ENCODE results near the gene AP1S3.

Gene AP1S3

GRCh38 chr2:223829128-223829527, 8.3 kb downstream of the AP1S3 start:
- Histone ChIP-seq H3K4me2 (ENCODE audit: low read depth, low read length) (no peak overlapping the region), H3F3A (ENCODE audit: insufficient read depth, low read length) (no peaks in the 10 kb centered on the region), H3K79me2 (ENCODE audit: low read length) (peaks cover 88% of the 10 kb centered on the region), H3K9me3 (replicated peaks; ENCODE audit: insufficient read depth, low read length) (no peaks in the 10 kb centered on the region), H3K27ac (ENCODE audit: low read length) (no peak overlapping the region), H3K9ac (ENCODE audit: low read length) (no peak overlapping the region), H2AFZ (ENCODE audit: low read length) (no peak overlapping the region), H3K4me3 (ENCODE audit: low read length) (no peak overlapping the region), H3K27me3 (replicated peaks; ENCODE audit: insufficient read depth, low read length) (no peaks in the 10 kb centered on the region), H3K36me3 (replicated peaks; ENCODE audit: insufficient read depth, low read length) (no peaks in the 10 kb centered on the region), H3K4me1 (ENCODE audit: low read length) (0 out of 2 replicates have a peak, but pooled peaks cover 4% of the 10 kb centered on the region), H3K9me2 (replicated peaks; ENCODE audit: insufficient read depth, low read length) (no peaks in the 10 kb centered on the region), H4K20me1 (ENCODE audit: insufficient read depth, low read length) (no peaks in the 10 kb centered on the region; the same call in 1 of the 2 replicates)
- no peak for DNase-seq
- TF ChIP-seq CTCF (IDR thresholded peaks at IDR 0.05; ENCODE audit: low read length) (no peak), EZH2 (optimal IDR thresholded peaks at IDR 0.05; ENCODE audit: low read depth, low read length) (no peak), EZH2phosphoT487 (IDR thresholded peaks at IDR 0.05; ENCODE audit: low read length) (no peak)

- Histone ChIP-seq H3K4me1 (ENCODE audit: low read length) (0 out of 2 replicates have a peak, but pooled peaks cover 4% of the 10 kb centered on the region), H3K9ac (ENCODE audit: low read length) (no peak overlapping the region), H3K9me3 (replicated peaks; ENCODE audit: insufficient read depth, low read length) (no peaks in the 10 kb centered on the region), H3K9me2 (replicated peaks; ENCODE audit: insufficient read depth, low read length) (no peaks in the 10 kb centered on the region), H3K4me2 (ENCODE audit: low read depth, low read length) (no peak overlapping the region), H3K4me3 (ENCODE audit: low read length) (no peak overlapping the region), H4K20me1 (ENCODE audit: insufficient read depth, low read length) (no peaks in the 10 kb centered on the region), H3K27me3 (replicated peaks; ENCODE audit: insufficient read depth, low read length) (no peaks in the 10 kb centered on the region), H3K27ac (ENCODE audit: low read length) (no peak overlapping the region), H3F3A (ENCODE audit: insufficient read depth, low read length) (no peaks in the 10 kb centered on the region), H3K79me2 (ENCODE audit: low read length) (peaks cover 89% of the 10 kb centered on the region), H2AFZ (ENCODE audit: low read length) (no peak overlapping the region), H3K36me3 (replicated peaks; ENCODE audit: insufficient read depth, low read length) (no peaks in the 10 kb centered on the region)
- TF ChIP-seq EZH2 (optimal IDR thresholded peaks at IDR 0.05; ENCODE audit: low read depth, low read length) = no peak
- TF ChIP-seq EZH2phosphoT487 (IDR thresholded peaks at IDR 0.05; ENCODE audit: low read length) = no peak
- TF ChIP-seq CTCF (IDR thresholded peaks at IDR 0.05; ENCODE audit: low read length) = no peak
- DNase-seq = no peak
Measured at GRCh38 chr2:223828314-223828713, 9.1 kb downstream of the AP1S3 start.

GRCh38 chr2:223826995-223827394, 10.4 kb downstream of the AP1S3 start:
- no peak for TF ChIP-seq CTCF (IDR thresholded peaks at IDR 0.05; ENCODE audit: low read length)
- TF ChIP-seq EZH2 (optimal IDR thresholded peaks at IDR 0.05; ENCODE audit: low read depth, low read length) = no peak
- TF ChIP-seq EZH2phosphoT487 (IDR thresholded peaks at IDR 0.05; ENCODE audit: low read length) = no peak
- Histone ChIP-seq H3K27ac (ENCODE audit: low read length) (no peak overlapping the region), H2AFZ (ENCODE audit: low read length) (no peak overlapping the region), H3K4me1 (ENCODE audit: low read length) (no peaks in the 10 kb centered on the region), H3K4me2 (ENCODE audit: low read depth, low read length) (no peak overlapping the region), H3K4me3 (ENCODE audit: low read length) (no peak overlapping the region), H3F3A (ENCODE audit: insufficient read depth, low read length) (no peaks in the 10 kb centered on the region), H3K79me2 (ENCODE audit: low read length) (peaks cover 86% of the 10 kb centered on the region), H3K36me3 (replicated peaks; ENCODE audit: insufficient read depth, low read length) (no peaks in the 10 kb centered on the region), H3K9me3 (replicated peaks; ENCODE audit: insufficient read depth, low read length) (no peaks in the 10 kb centered on the region), H4K20me1 (ENCODE audit: insufficient read depth, low read length) (no peaks in the 10 kb centered on the region), H3K27me3 (replicated peaks; ENCODE audit: insufficient read depth, low read length) (no peaks in the 10 kb centered on the region), H3K9me2 (replicated peaks; ENCODE audit: insufficient read depth, low read length) (no peaks in the 10 kb centered on the region), H3K9ac (ENCODE audit: low read length) (no peak overlapping the region)
- no peak for DNase-seq

Data from MM.1S (cell line).